HG03378 (cell line): ENCODE results near the gene IRS1.

ENCODE experiments used
- ATAC-seq: cut with Tn5 transposase; IDR thresholded peaks from one replicate; pipeline ENCODE4 v1.9.1; 2021; ENCODE audit warnings: mild to moderate bottlenecking, moderate library complexity; ENCODE audit not compliant: unreplicated experiment

The IRS1 gene

GRCh38 chr2:226732478-226733188 is 67.0 kb downstream of the IRS1 start:
- no peak for ATAC-seq

GRCh38 chr2:226730481-226730880 is 69.1 kb downstream of the IRS1 start:
- no peak for ATAC-seq

DNA sequence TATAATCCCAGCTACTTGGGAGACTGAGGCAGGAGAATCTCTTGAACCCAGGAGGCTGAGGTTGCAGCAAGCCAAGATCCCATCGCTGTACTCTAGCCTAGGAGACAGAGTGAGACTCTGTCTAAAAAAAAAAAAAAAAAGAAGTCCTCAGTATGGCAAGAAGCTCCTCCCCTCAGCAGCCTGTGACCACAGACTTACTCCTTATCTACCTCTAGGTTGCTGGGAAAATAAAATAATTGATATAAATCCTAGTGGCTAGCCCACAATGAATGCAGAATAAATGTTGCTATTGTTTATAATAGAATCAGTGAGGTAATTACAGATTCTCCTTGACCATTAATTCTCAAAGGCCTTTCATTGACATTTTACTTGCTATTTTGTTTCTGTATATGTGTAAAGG is 70.6 kb downstream of the IRS1 start:
- ATAC-seq = no peak

DNA sequence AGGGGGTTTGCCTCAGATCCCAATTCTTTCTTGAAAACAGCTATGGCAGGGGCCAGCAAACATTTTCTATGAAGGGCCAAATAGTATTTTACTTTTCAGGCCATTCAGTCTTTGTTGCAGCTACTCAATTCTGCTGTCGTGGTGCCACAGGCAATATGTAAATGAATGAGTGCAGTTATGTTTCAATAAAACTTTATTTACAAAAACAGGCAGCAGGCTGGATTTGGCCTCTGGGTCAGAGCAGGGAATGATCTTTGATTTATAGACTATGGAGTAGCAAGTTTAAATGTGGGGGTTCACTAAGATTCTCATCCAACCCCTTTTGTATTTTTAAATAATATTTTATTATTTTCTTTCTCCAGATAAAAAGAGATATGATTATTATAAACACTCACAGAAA is 72.4 kb downstream of the IRS1 start:
- no peak for ATAC-seq

GRCh38 chr2:226726546-226726945 is 73.1 kb downstream of the IRS1 start:
- ATAC-seq = no peak

- ATAC-seq = no peak
Measured at GRCh38 chr2:226725126-226725860, 74.3 kb downstream of the IRS1 start.

- ATAC-seq = no peak
Measured at GRCh38 chr2:226721541-226721940, 78.1 kb downstream of the IRS1 start.

DNA sequence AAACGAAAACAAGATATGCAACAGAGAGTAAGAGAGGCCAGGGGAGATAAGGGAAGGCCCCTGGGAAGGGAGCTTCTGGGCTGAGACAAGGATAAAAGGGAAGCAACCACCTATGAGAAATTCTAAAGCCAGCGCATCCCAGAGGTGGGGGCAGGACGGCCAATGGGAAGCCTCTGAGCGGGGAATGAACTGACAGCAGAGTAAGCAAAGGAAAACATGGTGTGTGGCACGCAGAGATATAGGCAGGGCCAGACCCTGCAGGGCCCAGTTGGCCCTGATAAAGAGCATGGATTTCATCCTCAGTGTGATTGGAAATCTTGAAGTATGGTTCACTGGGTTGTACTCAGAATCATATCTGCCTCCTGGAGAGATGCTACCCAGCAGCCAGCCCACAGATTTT is 78.7 kb downstream of the IRS1 start:
- ATAC-seq = no peak

DNA sequence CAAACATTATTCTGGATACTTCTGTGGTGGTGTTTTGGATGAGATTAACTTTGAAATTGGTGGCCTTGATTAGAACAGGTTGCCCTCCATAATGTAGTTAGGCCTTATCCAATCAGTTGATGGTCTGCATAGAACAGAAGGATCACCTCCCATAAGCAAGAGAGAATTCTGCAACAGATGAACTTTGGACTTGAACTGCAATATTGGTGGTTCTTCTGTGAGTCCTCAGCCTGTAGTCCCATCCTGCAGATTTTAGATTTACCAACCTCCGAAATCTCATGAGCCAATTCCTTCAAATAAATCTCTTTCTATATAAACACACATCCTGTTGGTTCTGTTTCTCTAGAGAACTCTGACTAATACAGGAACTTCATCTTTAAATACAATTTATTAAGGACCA is 81.9 kb downstream of the IRS1 start:
- ATAC-seq = no peak

DNA sequence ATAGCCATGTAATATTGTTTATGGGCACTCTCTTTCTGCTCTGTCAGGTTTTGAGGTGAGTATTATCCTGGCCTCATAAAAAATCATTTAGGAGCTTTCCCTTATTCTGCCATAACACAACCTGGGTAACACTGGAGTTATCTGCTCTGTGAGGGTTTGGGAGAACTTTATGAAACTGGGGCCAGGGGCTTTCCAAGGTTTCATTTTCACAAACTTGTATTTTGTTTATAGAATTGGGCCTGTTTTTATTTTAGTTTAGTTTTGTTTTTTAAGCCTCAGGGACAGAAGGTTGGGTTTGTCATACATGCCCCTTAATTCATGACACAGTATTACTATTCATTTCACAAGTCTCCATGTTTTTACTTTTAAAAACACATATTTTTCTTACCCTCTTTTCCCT is 83.5 kb downstream of the IRS1 start:
- peak; percentile 70 for ATAC-seq

DNA sequence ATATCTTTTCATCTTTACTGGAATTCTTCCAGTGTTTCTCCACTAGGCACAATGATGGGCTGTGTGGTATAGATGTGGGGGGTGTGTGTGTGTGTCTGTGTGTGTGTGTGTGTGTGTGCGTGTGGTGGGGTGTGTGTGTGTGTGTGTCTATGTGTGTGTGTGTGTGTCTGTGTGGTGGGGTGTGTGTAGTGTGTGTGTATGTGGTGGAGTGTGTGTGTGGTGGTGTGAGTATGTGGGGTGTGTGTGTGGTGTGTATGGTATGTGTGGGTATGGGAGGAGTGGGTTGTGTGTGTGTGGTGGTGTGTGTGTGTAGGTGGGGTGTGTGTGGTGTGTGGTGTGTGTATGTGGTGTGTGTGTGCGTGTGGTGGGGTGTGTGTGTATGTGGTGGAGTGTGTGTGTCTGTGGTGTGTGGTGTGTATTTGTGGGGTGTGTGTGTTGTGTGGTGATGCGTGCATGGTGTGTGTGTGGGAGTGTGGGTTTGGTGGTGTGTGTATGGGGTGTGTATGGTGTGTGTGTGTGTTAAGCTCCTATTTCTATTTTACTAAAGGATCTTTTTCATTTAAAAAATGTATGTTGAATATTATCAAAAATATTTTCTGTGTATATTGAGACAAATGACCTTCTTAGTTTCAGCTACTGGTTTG is 84.2 kb downstream of the IRS1 start:
- no peak for ATAC-seq

- no peak for ATAC-seq
Measured at GRCh38 chr2:226712941-226713340, 86.7 kb downstream of the IRS1 start.

DNA sequence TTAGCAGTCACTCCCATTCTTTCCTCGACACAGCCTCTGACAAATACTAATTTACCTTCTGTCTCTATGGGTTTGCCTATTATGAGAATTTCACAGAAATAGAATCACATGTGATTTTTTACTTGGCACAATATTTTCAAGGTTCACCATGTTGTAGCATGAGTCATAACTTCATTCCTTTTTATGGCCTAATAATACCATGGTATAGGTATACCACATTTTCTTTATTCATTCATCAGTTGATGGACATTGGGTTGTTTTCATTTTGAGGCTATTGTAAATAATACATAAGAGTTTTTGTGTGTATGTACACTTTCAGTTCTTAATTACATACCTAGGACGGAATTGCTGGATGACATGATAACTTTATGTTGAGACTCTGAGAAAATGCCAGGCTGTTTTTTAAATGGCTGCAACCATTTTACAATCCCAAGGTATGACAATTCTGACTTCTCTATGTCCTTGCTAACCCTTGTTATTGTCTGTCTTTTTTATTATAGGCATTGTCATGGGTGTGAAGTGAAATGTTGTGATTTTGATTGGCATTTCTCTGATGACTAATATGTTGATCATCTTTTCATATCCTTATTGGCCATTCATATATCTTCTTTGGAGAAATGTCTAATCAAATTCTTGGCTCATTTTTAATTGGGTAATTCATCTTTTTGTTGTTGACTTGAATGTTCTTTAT is 87.9 kb downstream of the IRS1 start:
- ATAC-seq = no peak

GRCh38 chr2:226707499-226707898 is 92.1 kb downstream of the IRS1 start:
- ATAC-seq = no peak

GRCh38 chr2:226705965-226706364 is 93.7 kb downstream of the IRS1 start:
- no peak for ATAC-seq

DNA sequence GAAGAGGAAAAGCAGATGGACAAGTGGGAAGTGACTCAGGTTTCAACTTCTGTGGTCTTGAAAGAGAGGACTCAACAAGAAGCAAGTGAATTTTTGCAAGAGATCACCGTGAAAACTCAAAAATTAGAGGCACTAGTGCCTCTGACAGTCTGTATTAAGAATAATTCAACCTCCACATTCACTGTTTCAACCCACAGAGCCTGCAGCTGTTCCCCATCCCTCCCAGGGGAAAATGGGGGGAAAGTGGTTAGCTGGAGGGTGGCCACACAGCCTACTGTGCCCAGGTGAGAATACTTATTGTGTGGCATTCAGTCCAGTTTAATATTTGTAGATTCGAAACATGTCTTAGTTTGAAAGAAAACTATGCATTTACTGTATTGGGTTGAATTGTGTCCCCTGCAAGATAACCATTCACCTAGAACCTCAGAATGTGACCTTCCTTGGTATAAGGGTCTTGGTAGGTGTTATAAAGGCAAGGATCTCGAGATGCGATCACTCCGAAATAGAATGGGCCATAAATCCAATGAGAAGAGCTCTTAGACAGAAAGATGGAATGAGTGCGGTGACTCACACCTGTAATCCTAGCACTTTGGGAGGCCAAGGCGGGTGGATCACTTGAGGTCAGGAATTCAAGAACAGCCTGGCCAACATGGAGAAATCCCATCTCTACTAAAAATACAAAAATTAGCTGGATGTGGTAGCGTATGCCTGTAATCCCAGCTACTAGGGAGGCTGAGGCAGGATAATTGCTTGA is 94.3 kb downstream of the IRS1 start:
- ATAC-seq = no peak

GRCh38 chr2:226703514-226703913 is 96.1 kb downstream of the IRS1 start:
- no peak for ATAC-seq

DNA sequence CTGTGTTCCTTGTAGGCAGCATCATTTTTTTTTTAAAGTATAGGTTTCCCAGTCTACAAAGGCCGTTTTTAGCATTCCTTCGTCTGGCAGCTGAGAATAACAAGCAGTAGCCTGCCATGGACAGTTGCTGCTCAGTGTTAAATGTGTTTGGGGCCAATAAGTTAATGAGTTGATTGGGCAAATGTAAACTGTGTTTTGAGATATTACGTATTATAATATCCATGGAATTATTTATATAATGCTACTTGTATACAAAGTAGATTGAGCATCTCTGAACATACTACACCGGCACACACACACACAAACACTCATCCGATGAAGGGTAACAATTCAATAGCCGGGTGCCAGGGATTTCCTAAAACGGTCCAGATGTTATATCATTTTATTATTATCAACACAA is 97.2 kb downstream of the IRS1 start:
- no peak for ATAC-seq

DNA sequence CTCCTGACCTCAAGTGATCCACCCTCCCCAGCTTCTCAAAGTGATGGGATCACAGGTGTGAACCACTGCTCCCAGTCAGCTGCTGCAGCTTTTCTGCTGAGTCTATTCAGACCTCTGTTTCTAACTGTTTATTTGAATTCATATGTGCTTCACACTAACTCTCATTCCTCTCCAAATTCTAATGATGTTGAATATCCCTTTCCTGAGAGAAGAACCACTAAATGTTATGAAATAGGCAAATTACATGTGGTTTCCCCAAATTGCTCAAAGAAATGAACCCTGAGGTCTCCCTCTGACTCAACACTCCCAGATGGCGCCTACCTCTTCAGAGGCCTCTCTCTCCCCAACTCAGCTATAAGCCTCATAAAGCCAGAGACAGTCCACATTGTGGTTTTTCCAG is 98.6 kb downstream of the IRS1 start:
- peak; percentile 67 for ATAC-seq

GRCh38 chr2:226699321-226699720 is 100.3 kb downstream of the IRS1 start:
- ATAC-seq = no peak

GRCh38 chr2:226698671-226699070 is 100.9 kb downstream of the IRS1 start:
- no peak for ATAC-seq
